ENCODE results near the gene CRP. TPM values are rescaled to one million over a fixed set of nuclear protein-coding genes. Genes with fewer than 3 reads are reported as not detected.
A peak's percentile ranks its signal among the peaks of the same experiment; 100 is the strongest.
"Not testable (repeated sequence)": the region's sequence is repeated elsewhere in the genome, so short reads cannot be mapped to it uniquely, and the experiment has no call there.

The CRP gene
- total and polyA plus RNA-seq, 2 of the 13 experiments (the other 11 are each of a cell fraction or from before 2014, with no cell fraction given): not detected

DNA sequence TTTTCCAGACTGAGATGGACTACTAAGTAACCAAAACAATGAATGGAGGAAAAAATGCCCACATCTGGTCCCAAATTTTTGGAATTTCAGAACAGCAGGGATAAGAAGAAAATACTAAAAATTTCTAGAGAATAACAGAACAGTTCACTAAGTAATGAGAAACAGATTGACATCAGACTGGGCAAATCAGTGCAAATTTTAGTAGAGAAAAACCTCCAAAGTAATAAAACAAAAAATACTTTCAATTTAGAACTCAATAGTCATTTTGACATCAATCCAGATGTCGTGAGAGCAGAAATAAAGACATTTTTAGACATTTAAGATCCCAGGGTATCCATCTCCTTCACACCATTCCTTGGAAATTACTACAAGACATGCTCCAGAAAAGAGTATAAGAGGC, 39.3 kb downstream of the CRP start (continued):
- TF ChIP-seq, protein P1, sequence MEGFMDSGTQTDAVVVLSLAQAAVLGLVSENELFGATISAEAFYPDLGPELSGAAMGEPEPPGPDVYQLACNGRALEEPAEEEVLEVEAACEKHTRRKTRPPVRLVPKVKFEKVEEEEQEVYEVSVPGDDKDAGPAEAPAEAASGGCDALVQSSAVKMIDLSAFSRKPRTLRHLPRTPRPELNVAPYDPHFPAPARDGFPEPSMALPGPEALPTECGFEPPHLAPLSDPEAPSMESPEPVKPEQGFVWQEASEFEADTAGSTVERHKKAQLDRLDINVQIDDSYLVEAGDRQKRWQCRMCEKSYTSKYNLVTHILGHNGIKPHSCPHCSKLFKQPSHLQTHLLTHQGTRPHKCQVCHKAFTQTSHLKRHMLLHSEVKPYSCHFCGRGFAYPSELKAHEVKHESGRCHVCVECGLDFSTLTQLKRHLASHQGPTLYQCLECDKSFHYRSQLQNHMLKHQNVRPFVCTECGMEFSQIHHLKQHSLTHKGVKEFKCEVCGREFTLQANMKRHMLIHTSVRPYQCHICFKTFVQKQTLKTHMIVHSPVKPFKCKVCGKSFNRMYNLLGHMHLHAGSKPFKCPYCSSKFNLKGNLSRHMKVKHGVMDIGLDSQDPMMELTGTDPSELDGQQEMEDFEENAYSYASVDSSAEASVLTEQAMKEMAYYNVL (CRISPR knock-in tag; IDR thresholded peaks at IDR 0.05; ENCODE audit: borderline replicate concordance): no peak
- TF ChIP-seq MLLT10 (CRISPR knock-in tag; IDR thresholded peaks at IDR 0.05) (no peak), CC2D1A (CRISPR knock-in tag; IDR thresholded peaks at IDR 0.05) (no peak), ATF7 (IDR thresholded peaks at IDR 0.05) (no peak), ATF7 (CRISPR knock-in tag; IDR thresholded peaks at IDR 0.05) (no peak)

DNA sequence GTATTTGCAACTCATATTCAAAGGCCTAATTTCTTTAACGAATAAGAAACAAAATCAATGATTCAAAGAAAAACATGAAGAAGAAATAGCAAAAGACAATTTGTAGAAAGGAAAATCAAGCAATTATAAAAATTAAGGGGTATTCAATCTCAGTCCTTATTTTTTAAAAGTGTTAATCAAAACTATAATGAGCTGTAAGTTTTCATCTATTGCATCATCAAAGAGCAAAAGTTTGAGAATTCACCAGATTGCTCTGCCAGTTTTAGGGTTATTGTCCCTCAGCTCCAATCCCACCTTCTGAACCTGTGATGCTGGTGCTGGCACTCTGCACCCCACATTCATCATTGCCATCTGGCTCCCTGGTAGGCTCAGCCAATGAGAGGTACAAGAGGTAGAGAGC, 42.0 kb downstream of the CRP start:
- TF ChIP-seq CEBPB (IDR thresholded peaks at IDR 0.05; ENCODE audit: borderline replicate concordance, low read depth, low read length): peak; percentile 30; the same call in 1 of the 2 replicates
- H2AFZ ChIP-seq (ENCODE audit: low read length); BruUV-seq (replicated peaks); H3K9ac ChIP-seq (ENCODE audit: insufficient read depth, low read depth, low read length); DNase-seq (ENCODE audit: low spot score); POLR2A ChIA-PET; H3K9me3 ChIP-seq (ENCODE audit: low read length); H4K20me1 ChIP-seq (ENCODE audit: insufficient read depth, low read length); H3K27me3 ChIP-seq (ENCODE audit: control insufficient read depth in 1 of 2, insufficient read depth in 2 of 2, low read length in 2 of 2); H3K79me2 ChIP-seq (ENCODE audit: insufficient read depth, low read length); ATAC-seq; FAIRE-seq; H3K4me3 ChIP-seq (replicated peaks in 1 of 3; ENCODE audit: insufficient read depth in 1 of 3, low read depth in 2 of 3, low read length in 3 of 3); H3K36me3 ChIP-seq (replicated peaks in 1 of 2; ENCODE audit: control insufficient read depth in 1 of 2, insufficient read depth in 2 of 2, low read length in 2 of 2); intact Hi-C loops (cut with micrococcal nuclease; ENCODE audit: unreplicated experiment); H3K27ac ChIP-seq (ENCODE audit: extremely low read length, insufficient read depth, low read length); H3K4me1 ChIP-seq (ENCODE audit: insufficient read depth, low read length); H3K4me2 ChIP-seq (ENCODE audit: low read depth, low read length); in situ Hi-C loops (cut with HindIII; ENCODE audit: extremely low pct_ligation_motif_present, low pct_unique_long_range_greater_than_20kb); CTCF ChIA-PET (ENCODE audit: low intra/inter-chr PET ratio, low total read pairs): not testable (repeated sequence)
- 72% methylated on average over 1 of the region's 1 CpG for WGBS (ENCODE audit: low lambda C conversion rate)

Data from HepG2 (cell line).